Glutamatergic neuron (in vitro differentiated cells): Measurements from ENCODE around the gene MCM5. TPM values are rescaled to one million over a fixed set of nuclear protein-coding genes. Genes with fewer than 3 reads are reported as not detected.

Source experiments
- DNase-seq: peaks from one replicate; pipeline ENCODE4 v3.0.0; 2022
- H3K27ac Mint-ChIP-seq: one replicate; pipeline ENCODE4 v1.8.0; 2020; ENCODE audit warnings: mild to moderate bottlenecking, mixed read lengths, inconsistent platforms; ENCODE audit not compliant: unreplicated experiment
- H3K27me3 Mint-ChIP-seq: one replicate; pipeline ENCODE4 v1.8.0; 2020; ENCODE audit warnings: mild to moderate bottlenecking, moderate library complexity, mixed read lengths, inconsistent platforms; ENCODE audit not compliant: unreplicated experiment
- H3K36me3 Mint-ChIP-seq: one replicate; pipeline ENCODE4 v1.8.0; 2020; ENCODE audit warnings: mild to moderate bottlenecking, mixed read lengths, inconsistent platforms; ENCODE audit not compliant: unreplicated experiment
- H3K4me1 Mint-ChIP-seq: one replicate; pipeline ENCODE4 v1.8.0; 2020; ENCODE audit warnings: mild to moderate bottlenecking, low read depth, mixed read lengths, inconsistent platforms; ENCODE audit not compliant: unreplicated experiment
- H3K4me3 Mint-ChIP-seq: one replicate; pipeline ENCODE4 v1.8.0; 2020; ENCODE audit warnings: mild to moderate bottlenecking, mixed read lengths, inconsistent platforms; ENCODE audit not compliant: unreplicated experiment
- H3K9me3 Mint-ChIP-seq: one replicate; pipeline ENCODE4 v1.8.0; 2020; ENCODE audit warnings: mild to moderate bottlenecking, moderate library complexity, mixed read lengths, inconsistent platforms; ENCODE audit not compliant: unreplicated experiment
- CTCF ChIP-seq: fragments of 200-600 bp; sonication (generic); IDR thresholded peaks from one replicate; pipeline ENCODE4 v1.5.0; 2021; ENCODE audit not compliant: partially characterized antibody, unreplicated experiment
- total RNA-seq: library from RNA; stranded (reverse); fragmentation: NEBNext Ultra II Directional; extraction: Animal tissue kit (Norgen Biotek cat#: 25700); gene quantifications from one replicate; pipeline ENCODE4 v1.2.1, GENCODE V29; 2021; ENCODE audit not compliant: unreplicated experiment

The MCM5 gene
- total RNA-seq, 1 donor from 2014 or later = 28.3 TPM

GRCh38 chr22:35410663-35411034 is 10.7 kb downstream of the MCM5 start:
- H3K9me3 Mint-ChIP-seq = peaks cover 4% of the 10 kb centered on the region
- DNase-seq = no peak
- peaks cover 4% of the 10 kb centered on the region for H3K36me3 Mint-ChIP-seq
- peaks cover 5% of the 10 kb centered on the region for H3K27me3 Mint-ChIP-seq
- no peak overlapping the region for H3K27ac Mint-ChIP-seq
- no peak overlapping the region for H3K4me3 Mint-ChIP-seq
- no peaks in the 10 kb centered on the region for H3K4me1 Mint-ChIP-seq
- no peak for TF ChIP-seq CTCF

GRCh38 chr22:35411102-35411501 is 11.2 kb downstream of the MCM5 start:
- Mint-ChIP-seq H3K4me3 (no peak overlapping the region), H3K9me3 (peaks cover 4% of the 10 kb centered on the region), H3K36me3 (peaks cover 4% of the 10 kb centered on the region), H3K4me1 (no peaks in the 10 kb centered on the region), H3K27me3 (peaks cover 5% of the 10 kb centered on the region), H3K27ac (no peak overlapping the region)
- DNase-seq = no peak
- no peak for TF ChIP-seq CTCF

GRCh38 chr22:35413624-35414023 is 13.7 kb downstream of the MCM5 start:
- Mint-ChIP-seq H3K27ac (no peak overlapping the region), H3K4me1 (no peaks in the 10 kb centered on the region), H3K9me3 (peaks cover 2% of the 10 kb centered on the region), H3K27me3 (peaks cover 1% of the 10 kb centered on the region), H3K4me3 (no peak overlapping the region), H3K36me3 (no peaks in the 10 kb centered on the region)
- no peak for TF ChIP-seq CTCF
- no peak for DNase-seq

GRCh38 chr22:35417606-35418005 is 17.7 kb downstream of the MCM5 start:
- Mint-ChIP-seq H3K9me3 (no peaks in the 10 kb centered on the region), H3K4me3 (no peak overlapping the region), H3K4me1 (no peaks in the 10 kb centered on the region), H3K27ac (no peak overlapping the region), H3K27me3 (no peaks in the 10 kb centered on the region), H3K36me3 (no peaks in the 10 kb centered on the region)
- DNase-seq = no peak
- TF ChIP-seq CTCF = no peak

GRCh38 chr22:35418088-35418487 is 18.1 kb downstream of the MCM5 start:
- Mint-ChIP-seq H3K27me3 (no peaks in the 10 kb centered on the region), H3K27ac (no peak overlapping the region), H3K9me3 (no peaks in the 10 kb centered on the region), H3K4me1 (no peaks in the 10 kb centered on the region), H3K36me3 (no peaks in the 10 kb centered on the region), H3K4me3 (no peak overlapping the region)
- no peak for DNase-seq
- no peak for TF ChIP-seq CTCF
